MM.1S (cell line): Measurements from ENCODE around the gene HSP90AA1.

Experiments used
- DNase-seq: peaks from one replicate; pipeline ENCODE4 v3.0.0-alpha.2; 2015
- H2AFZ ChIP-seq: fragments of 300-600 bp; sonication (generic); 2 replicates; pipeline ENCODE4 v1.6.0; 2016; ENCODE audit warnings: antibody characterized with exemption, low read length
- H3F3A ChIP-seq: fragments of 300-600 bp; sonication (generic); 2 replicates; pipeline ENCODE4 v1.6.1; 2016; ENCODE audit warnings: mild to moderate bottlenecking, antibody characterized with exemption, low read length, moderate library complexity, mixed read lengths; ENCODE audit not compliant: insufficient read depth
- H3K27ac ChIP-seq: fragments of 300-600 bp; sonication (generic); 2 replicates; pipeline ENCODE4 v1.5.1; 2016; ENCODE audit warnings: mild to moderate bottlenecking, low read length
- H3K27me3 ChIP-seq: fragments of 300-600 bp; sonication (generic); replicated peaks from 2 replicates; pipeline ENCODE4 v1.6.0; 2016; ENCODE audit warnings: low read length; ENCODE audit not compliant: insufficient read depth
- H3K36me3 ChIP-seq: fragments of 300-600 bp; sonication (generic); replicated peaks from 2 replicates; pipeline ENCODE4 v1.6.1; 2016; ENCODE audit warnings: mild to moderate bottlenecking, low read length, mixed read lengths; ENCODE audit not compliant: insufficient read depth
- H3K4me1 ChIP-seq: fragments of 300-600 bp; sonication (generic); 2 replicates; pipeline ENCODE4 v1.6.1; 2016; ENCODE audit warnings: low read length, mixed read lengths
- H3K4me2 ChIP-seq: fragments of 300-600 bp; sonication (generic); 2 replicates; pipeline ENCODE4 v1.6.0; 2016; ENCODE audit warnings: low read depth, low read length
- H3K4me3 ChIP-seq: fragments of 300-600 bp; sonication (generic); 2 replicates; pipeline ENCODE4 v1.5.1; 2016; ENCODE audit warnings: low read length, mixed read lengths
- H3K79me2 ChIP-seq: fragments of 300-600 bp; sonication (generic); 2 replicates; pipeline ENCODE4 v1.6.1; 2016; ENCODE audit warnings: mixed run types, low read length, mixed read lengths
- H3K9ac ChIP-seq: fragments of 300-600 bp; sonication (generic); 2 replicates; pipeline ENCODE4 v1.6.1; 2016; ENCODE audit warnings: low read length, mixed read lengths
- H3K9me2 ChIP-seq: fragments of 300-600 bp; sonication (generic); replicated peaks from 2 replicates; pipeline ENCODE4 v1.6.1; 2016; ENCODE audit warnings: mild to moderate bottlenecking, low read length, mixed read lengths; ENCODE audit not compliant: insufficient read depth
- H3K9me3 ChIP-seq: fragments of 300-600 bp; sonication (generic); replicated peaks from 2 replicates; pipeline ENCODE4 v1.6.1; 2016; ENCODE audit warnings: mild to moderate bottlenecking, low read length, mixed read lengths; ENCODE audit not compliant: insufficient read depth
- H4K20me1 ChIP-seq: fragments of 300-600 bp; sonication (generic); 2 replicates; pipeline ENCODE4 v1.6.1; 2016; ENCODE audit warnings: mild to moderate bottlenecking, low read length, moderate library complexity, mixed read lengths; ENCODE audit not compliant: insufficient read depth
- CTCF ChIP-seq: fragments of 300-600 bp; sonication (generic); IDR thresholded peaks from 2 replicates; pipeline ENCODE4 v1.5.1; 2016; ENCODE audit warnings: antibody characterized with exemption, low read length, mixed read lengths
- EZH2 ChIP-seq: fragments of 300-600 bp; sonication (generic); optimal IDR thresholded peaks from 2 replicates; pipeline ENCODE3; 2017; ENCODE audit warnings: low read depth, mild to moderate bottlenecking, antibody characterized with exemption, low read length, mixed read lengths
- EZH2phosphoT487 ChIP-seq: fragments of 300-600 bp; sonication (generic); IDR thresholded peaks from 2 replicates; pipeline ENCODE4 v1.6.1; 2018; ENCODE audit warnings: antibody characterized with exemption, low read length

Gene HSP90AA1

GRCh38 chr14:102126807-102127455 lies 40.1 kb upstream of the HSP90AA1 start:
- Histone ChIP-seq H3K4me1 (no peaks in the 10 kb centered on the region), H3K79me2 (no peaks in the 10 kb centered on the region), H2AFZ (no peak overlapping the region), H3F3A (no peaks in the 10 kb centered on the region), H3K9ac (no peak overlapping the region), H3K27ac (no peak overlapping the region), H4K20me1 (no peaks in the 10 kb centered on the region), H3K9me2 (no peaks in the 10 kb centered on the region), H3K27me3 (no peaks in the 10 kb centered on the region), H3K9me3 (no peaks in the 10 kb centered on the region), H3K4me2 (no peak overlapping the region), H3K4me3 (no peak overlapping the region), H3K36me3 (no peaks in the 10 kb centered on the region)
- DNase-seq: no peak
- TF ChIP-seq CTCF: no peak
- TF ChIP-seq EZH2: no peak
- TF ChIP-seq EZH2phosphoT487: no peak

GRCh38 chr14:102125546-102125945 lies 38.7 kb upstream of the HSP90AA1 start:
- Histone ChIP-seq H3K9me3 (no peaks in the 10 kb centered on the region), H2AFZ (no peak overlapping the region), H4K20me1 (no peaks in the 10 kb centered on the region), H3K27me3 (no peaks in the 10 kb centered on the region), H3K27ac (no peak overlapping the region), H3K36me3 (no peaks in the 10 kb centered on the region), H3K9ac (no peak overlapping the region), H3K9me2 (no peaks in the 10 kb centered on the region), H3K4me1 (no peaks in the 10 kb centered on the region), H3F3A (no peaks in the 10 kb centered on the region), H3K79me2 (no peaks in the 10 kb centered on the region), H3K4me3 (no peak overlapping the region), H3K4me2 (no peak overlapping the region)
- no peak for DNase-seq
- TF ChIP-seq CTCF (no peak), EZH2 (no peak), EZH2phosphoT487 (no peak)

- Histone ChIP-seq H3K27me3 (no peaks in the 10 kb centered on the region), H3K9me3 (no peaks in the 10 kb centered on the region), H3K27ac (no peak overlapping the region), H3F3A (no peaks in the 10 kb centered on the region), H3K4me1 (no peaks in the 10 kb centered on the region), H3K36me3 (no peaks in the 10 kb centered on the region), H4K20me1 (no peaks in the 10 kb centered on the region), H3K79me2 (no peaks in the 10 kb centered on the region), H3K4me3 (no peak overlapping the region), H3K9ac (no peak overlapping the region), H2AFZ (no peak overlapping the region), H3K9me2 (no peaks in the 10 kb centered on the region), H3K4me2 (no peak overlapping the region)
- TF ChIP-seq EZH2phosphoT487 (no peak), CTCF (no peak), EZH2 (no peak)
- no peak for DNase-seq
These were observed 37.6 kb upstream of the HSP90AA1 start for GRCh38 chr14:102124419-102124818.
